Liver (tissue), 3 donors: ENCODE data around the gene GMPR.

Experiments used
- JUND ChIP-seq, 2 donors: IDR thresholded peaks; 2 replicates each; pipeline ENCODE4 v1.6.1; 2016; ENCODE audit warnings: antibody characterized with exemption in 2 of 2
- RAD21 ChIP-seq, 2 donors: IDR thresholded peaks; 2 replicates each; pipeline ENCODE4 v1.6.1; 2016; ENCODE audit warnings: antibody characterized with exemption in 2 of 2, mild to moderate bottlenecking in 2 of 2
- TAF1 ChIP-seq: conservative IDR thresholded peaks from 2 replicates; pipeline ENCODE4 v1.6.1; 2016; ENCODE audit warnings: antibody characterized with exemption, mild to moderate bottlenecking
- TF ChIP-seq, protein P1 (sequence below): fragments of 150-350 bp; IDR thresholded peaks from 2 replicates; pipeline ENCODE4 v1.5.1; 2017; ENCODE audit warnings: improper control_type of control experiment, low read depth, low read length; ENCODE audit not compliant: missing input control
- TF ChIP-seq, protein P2 (sequence below): IDR thresholded peaks from 2 replicates; pipeline ENCODE4 v1.6.1; 2016; ENCODE audit warnings: antibody characterized with exemption
- TF ChIP-seq, protein P3 (sequence below): IDR thresholded peaks from 2 replicates; pipeline ENCODE4 v1.6.1; 2016; ENCODE audit warnings: antibody characterized with exemption, mild to moderate bottlenecking
- donor health status: healthy.
- donor health status: healthy.

DNA sequence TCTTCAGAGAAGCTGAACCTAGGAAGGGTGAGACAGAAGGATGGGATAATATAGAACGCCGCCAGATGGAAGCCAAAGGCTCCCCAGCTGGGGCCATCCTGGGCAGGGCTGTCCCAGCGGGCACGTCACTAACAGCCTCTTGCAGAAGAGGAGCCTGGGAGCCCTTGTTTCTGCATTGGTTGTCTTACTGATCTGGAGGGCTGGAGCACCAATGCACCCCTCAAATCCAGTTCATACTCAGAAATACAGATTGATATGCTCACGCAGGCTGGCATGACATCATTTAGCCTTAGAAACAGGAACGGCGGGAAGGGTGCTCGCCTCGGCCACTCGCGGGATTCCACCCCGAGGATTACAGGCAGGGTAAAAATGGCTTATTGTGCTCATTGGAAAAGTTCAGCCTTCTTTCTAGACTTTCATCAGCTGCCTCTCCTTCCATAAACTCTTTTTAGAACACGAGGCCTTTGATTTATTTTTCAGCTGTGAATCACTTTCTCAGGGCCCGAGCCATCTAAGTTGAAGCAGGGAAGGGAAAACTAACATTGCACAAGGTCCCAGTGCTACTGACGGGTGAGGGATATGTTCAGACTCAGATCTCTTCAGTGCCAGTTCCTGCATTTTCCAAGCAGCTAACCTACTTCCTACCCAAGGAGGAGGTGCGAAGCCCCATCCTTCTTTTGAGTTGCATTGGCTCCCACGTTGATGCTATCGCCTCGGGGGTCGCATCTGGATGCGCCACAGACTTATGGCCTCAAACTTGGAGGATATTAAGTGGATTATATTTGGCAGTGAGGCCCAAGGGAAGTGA is 82.3 kb downstream of the GMPR start:
- TF ChIP-seq, protein P1, sequence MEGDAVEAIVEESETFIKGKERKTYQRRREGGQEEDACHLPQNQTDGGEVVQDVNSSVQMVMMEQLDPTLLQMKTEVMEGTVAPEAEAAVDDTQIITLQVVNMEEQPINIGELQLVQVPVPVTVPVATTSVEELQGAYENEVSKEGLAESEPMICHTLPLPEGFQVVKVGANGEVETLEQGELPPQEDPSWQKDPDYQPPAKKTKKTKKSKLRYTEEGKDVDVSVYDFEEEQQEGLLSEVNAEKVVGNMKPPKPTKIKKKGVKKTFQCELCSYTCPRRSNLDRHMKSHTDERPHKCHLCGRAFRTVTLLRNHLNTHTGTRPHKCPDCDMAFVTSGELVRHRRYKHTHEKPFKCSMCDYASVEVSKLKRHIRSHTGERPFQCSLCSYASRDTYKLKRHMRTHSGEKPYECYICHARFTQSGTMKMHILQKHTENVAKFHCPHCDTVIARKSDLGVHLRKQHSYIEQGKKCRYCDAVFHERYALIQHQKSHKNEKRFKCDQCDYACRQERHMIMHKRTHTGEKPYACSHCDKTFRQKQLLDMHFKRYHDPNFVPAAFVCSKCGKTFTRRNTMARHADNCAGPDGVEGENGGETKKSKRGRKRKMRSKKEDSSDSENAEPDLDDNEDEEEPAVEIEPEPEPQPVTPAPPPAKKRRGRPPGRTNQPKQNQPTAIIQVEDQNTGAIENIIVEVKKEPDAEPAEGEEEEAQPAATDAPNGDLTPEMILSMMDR = no peak
- no peak for TF ChIP-seq RAD21 (IDR thresholded peaks at IDR 0.05)
- TF ChIP-seq, protein P2, sequence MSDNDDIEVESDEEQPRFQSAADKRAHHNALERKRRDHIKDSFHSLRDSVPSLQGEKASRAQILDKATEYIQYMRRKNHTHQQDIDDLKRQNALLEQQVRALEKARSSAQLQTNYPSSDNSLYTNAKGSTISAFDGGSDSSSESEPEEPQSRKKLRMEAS = no peak
- TF ChIP-seq, protein P3, sequence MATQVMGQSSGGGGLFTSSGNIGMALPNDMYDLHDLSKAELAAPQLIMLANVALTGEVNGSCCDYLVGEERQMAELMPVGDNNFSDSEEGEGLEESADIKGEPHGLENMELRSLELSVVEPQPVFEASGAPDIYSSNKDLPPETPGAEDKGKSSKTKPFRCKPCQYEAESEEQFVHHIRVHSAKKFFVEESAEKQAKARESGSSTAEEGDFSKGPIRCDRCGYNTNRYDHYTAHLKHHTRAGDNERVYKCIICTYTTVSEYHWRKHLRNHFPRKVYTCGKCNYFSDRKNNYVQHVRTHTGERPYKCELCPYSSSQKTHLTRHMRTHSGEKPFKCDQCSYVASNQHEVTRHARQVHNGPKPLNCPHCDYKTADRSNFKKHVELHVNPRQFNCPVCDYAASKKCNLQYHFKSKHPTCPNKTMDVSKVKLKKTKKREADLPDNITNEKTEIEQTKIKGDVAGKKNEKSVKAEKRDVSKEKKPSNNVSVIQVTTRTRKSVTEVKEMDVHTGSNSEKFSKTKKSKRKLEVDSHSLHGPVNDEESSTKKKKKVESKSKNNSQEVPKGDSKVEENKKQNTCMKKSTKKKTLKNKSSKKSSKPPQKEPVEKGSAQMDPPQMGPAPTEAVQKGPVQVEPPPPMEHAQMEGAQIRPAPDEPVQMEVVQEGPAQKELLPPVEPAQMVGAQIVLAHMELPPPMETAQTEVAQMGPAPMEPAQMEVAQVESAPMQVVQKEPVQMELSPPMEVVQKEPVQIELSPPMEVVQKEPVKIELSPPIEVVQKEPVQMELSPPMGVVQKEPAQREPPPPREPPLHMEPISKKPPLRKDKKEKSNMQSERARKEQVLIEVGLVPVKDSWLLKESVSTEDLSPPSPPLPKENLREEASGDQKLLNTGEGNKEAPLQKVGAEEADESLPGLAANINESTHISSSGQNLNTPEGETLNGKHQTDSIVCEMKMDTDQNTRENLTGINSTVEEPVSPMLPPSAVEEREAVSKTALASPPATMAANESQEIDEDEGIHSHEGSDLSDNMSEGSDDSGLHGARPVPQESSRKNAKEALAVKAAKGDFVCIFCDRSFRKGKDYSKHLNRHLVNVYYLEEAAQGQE = no peak
- TF ChIP-seq JUND (IDR thresholded peaks at IDR 0.05) = no peak
- no peak for TF ChIP-seq TAF1
